SK-N-SH (cell line): ENCODE measurements around the gene JAKMIP1.

Experiments used
- EP300 ChIP-seq, 2 experiments: IDR thresholded peaks; 2 replicates each; pipeline versions ENCODE4 v1.4.0 to v1.6.1; 2012; ENCODE audit warnings: borderline replicate concordance in 1 of 2, low read depth in 1 of 2, low read length in 1 of 2
- MEF2A ChIP-seq: IDR thresholded peaks from 2 replicates; pipeline ENCODE4 v1.4.0; 2012; ENCODE audit warnings: low read depth, borderline replicate concordance
- RFX5 ChIP-seq: IDR thresholded peaks from 2 replicates; pipeline ENCODE4 v1.6.1; 2012; ENCODE audit warnings: mild to moderate bottlenecking, improper control_type of control experiment, low read length
- TF ChIP-seq, protein P1 (sequence below): IDR thresholded peaks from 2 replicates; pipeline ENCODE4 v1.4.0; 2012; ENCODE audit warnings: low read depth
- TF ChIP-seq, protein P2 (sequence below): fragments of 200-600 bp; sonication (generic); IDR thresholded peaks from 2 replicates; pipeline ENCODE4 v1.6.1; 2017; ENCODE audit warnings: antibody characterized with exemption, mild to moderate bottlenecking, moderate library complexity
- TF ChIP-seq, protein P3 (sequence below): IDR thresholded peaks from 2 replicates; pipeline ENCODE4 v1.6.1; 2012; ENCODE audit warnings: mild to moderate bottlenecking, low read depth, low read length, moderate library complexity
- TF ChIP-seq, protein P4 (sequence below): IDR thresholded peaks from 2 replicates; pipeline ENCODE4 v1.4.0; 2012; ENCODE audit warnings: low read depth, borderline replicate concordance

DNA sequence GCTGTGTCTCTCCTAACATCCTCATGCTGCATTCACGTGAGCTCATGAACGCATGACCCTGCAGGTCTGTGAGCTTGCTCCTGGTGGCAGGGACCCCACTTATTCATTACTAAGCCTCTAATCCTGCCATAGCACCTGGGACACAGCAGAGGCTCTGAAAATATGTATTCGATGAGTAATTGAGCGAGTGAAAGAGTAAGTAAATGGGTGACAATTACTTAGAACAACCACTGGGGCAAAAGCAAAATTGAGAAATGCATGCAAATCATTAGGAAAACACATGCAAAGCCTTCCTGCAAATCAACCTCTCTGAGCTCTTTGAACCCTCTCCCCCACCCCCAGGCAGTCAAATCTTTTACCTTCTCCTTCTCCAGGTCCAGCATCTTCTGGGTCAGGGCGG, 158.5 kb downstream of the JAKMIP1 start:
- TF ChIP-seq EP300 (IDR thresholded peaks at IDR 0.05; ENCODE audit: borderline replicate concordance in 1 of 2, low read depth in 1 of 2, low read length in 1 of 2): no peak
- TF ChIP-seq, protein P1, sequence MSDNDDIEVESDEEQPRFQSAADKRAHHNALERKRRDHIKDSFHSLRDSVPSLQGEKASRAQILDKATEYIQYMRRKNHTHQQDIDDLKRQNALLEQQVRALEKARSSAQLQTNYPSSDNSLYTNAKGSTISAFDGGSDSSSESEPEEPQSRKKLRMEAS: no peak
- TF ChIP-seq, protein P2, sequence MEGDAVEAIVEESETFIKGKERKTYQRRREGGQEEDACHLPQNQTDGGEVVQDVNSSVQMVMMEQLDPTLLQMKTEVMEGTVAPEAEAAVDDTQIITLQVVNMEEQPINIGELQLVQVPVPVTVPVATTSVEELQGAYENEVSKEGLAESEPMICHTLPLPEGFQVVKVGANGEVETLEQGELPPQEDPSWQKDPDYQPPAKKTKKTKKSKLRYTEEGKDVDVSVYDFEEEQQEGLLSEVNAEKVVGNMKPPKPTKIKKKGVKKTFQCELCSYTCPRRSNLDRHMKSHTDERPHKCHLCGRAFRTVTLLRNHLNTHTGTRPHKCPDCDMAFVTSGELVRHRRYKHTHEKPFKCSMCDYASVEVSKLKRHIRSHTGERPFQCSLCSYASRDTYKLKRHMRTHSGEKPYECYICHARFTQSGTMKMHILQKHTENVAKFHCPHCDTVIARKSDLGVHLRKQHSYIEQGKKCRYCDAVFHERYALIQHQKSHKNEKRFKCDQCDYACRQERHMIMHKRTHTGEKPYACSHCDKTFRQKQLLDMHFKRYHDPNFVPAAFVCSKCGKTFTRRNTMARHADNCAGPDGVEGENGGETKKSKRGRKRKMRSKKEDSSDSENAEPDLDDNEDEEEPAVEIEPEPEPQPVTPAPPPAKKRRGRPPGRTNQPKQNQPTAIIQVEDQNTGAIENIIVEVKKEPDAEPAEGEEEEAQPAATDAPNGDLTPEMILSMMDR: no peak
- no peak for TF ChIP-seq RFX5
- TF ChIP-seq, protein P3, sequence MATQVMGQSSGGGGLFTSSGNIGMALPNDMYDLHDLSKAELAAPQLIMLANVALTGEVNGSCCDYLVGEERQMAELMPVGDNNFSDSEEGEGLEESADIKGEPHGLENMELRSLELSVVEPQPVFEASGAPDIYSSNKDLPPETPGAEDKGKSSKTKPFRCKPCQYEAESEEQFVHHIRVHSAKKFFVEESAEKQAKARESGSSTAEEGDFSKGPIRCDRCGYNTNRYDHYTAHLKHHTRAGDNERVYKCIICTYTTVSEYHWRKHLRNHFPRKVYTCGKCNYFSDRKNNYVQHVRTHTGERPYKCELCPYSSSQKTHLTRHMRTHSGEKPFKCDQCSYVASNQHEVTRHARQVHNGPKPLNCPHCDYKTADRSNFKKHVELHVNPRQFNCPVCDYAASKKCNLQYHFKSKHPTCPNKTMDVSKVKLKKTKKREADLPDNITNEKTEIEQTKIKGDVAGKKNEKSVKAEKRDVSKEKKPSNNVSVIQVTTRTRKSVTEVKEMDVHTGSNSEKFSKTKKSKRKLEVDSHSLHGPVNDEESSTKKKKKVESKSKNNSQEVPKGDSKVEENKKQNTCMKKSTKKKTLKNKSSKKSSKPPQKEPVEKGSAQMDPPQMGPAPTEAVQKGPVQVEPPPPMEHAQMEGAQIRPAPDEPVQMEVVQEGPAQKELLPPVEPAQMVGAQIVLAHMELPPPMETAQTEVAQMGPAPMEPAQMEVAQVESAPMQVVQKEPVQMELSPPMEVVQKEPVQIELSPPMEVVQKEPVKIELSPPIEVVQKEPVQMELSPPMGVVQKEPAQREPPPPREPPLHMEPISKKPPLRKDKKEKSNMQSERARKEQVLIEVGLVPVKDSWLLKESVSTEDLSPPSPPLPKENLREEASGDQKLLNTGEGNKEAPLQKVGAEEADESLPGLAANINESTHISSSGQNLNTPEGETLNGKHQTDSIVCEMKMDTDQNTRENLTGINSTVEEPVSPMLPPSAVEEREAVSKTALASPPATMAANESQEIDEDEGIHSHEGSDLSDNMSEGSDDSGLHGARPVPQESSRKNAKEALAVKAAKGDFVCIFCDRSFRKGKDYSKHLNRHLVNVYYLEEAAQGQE: no peak
- TF ChIP-seq MEF2A: no peak
- TF ChIP-seq, protein P4, sequence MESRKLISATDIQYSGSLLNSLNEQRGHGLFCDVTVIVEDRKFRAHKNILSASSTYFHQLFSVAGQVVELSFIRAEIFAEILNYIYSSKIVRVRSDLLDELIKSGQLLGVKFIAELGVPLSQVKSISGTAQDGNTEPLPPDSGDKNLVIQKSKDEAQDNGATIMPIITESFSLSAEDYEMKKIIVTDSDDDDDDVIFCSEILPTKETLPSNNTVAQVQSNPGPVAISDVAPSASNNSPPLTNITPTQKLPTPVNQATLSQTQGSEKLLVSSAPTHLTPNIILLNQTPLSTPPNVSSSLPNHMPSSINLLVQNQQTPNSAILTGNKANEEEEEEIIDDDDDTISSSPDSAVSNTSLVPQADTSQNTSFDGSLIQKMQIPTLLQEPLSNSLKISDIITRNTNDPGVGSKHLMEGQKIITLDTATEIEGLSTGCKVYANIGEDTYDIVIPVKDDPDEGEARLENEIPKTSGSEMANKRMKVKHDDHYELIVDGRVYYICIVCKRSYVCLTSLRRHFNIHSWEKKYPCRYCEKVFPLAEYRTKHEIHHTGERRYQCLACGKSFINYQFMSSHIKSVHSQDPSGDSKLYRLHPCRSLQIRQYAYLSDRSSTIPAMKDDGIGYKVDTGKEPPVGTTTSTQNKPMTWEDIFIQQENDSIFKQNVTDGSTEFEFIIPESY: no peak
